Breast epithelium (tissue), 3 donors: Measurements from ENCODE around the gene SH2D6.

Source experiments
- POLR2A ChIP-seq: fragments of 450-650 bp; IDR thresholded peaks from one replicate; pipeline ENCODE4 v1.6.1; 2016; ENCODE audit warnings: antibody characterized with exemption, mild to moderate bottlenecking, moderate library complexity
- TF ChIP-seq, protein P1 (sequence below), 3 donors: fragments of 450-650 bp; IDR thresholded peaks; one replicate each; pipeline ENCODE4 v1.5.1; 2016 to 2017; ENCODE audit warnings: antibody characterized with exemption in 3 of 3, mild to moderate bottlenecking in 3 of 3, moderate library complexity in 3 of 3

DNA sequence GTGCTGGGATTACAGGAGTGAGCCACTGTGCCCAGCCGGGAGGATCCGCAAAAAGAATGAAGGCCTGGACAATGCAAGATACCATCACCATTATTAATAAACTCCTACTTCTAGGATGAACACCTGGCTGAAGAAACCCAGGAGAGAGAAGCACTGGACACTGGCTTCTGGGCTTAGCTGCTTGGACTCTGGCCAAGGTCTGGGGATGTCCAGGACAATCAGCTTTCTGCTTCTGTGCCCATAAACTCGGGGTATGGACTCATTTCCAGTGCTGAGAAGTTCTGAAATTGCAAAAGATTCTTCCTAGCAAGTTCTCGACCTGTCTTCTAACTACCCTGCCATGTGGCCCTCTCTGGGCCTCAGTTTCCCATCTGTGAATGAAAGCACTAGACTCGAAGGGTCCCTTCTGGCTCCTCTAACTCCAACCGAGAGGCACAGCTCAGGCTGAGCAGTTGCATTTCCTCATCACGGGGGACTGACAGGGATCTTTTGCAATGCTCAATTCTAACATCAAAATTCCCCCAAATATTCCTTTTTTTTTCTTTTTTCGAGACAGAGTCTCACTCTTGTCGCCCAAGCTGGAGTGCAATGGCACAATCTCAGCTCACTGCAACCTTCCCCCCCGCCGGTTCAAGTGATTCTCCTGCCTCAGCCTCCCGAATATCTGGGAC, 2.4 kb upstream of the SH2D6 start:
- no peak for TF ChIP-seq POLR2A
- TF ChIP-seq, protein P1, sequence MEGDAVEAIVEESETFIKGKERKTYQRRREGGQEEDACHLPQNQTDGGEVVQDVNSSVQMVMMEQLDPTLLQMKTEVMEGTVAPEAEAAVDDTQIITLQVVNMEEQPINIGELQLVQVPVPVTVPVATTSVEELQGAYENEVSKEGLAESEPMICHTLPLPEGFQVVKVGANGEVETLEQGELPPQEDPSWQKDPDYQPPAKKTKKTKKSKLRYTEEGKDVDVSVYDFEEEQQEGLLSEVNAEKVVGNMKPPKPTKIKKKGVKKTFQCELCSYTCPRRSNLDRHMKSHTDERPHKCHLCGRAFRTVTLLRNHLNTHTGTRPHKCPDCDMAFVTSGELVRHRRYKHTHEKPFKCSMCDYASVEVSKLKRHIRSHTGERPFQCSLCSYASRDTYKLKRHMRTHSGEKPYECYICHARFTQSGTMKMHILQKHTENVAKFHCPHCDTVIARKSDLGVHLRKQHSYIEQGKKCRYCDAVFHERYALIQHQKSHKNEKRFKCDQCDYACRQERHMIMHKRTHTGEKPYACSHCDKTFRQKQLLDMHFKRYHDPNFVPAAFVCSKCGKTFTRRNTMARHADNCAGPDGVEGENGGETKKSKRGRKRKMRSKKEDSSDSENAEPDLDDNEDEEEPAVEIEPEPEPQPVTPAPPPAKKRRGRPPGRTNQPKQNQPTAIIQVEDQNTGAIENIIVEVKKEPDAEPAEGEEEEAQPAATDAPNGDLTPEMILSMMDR (IDR thresholded peaks at IDR 0.05): no peak
